Spleen (tissue), 7 donors: Measurements from ENCODE around the gene BANK1.

Experiments
- CTCF ChIP-seq, 11 experiments: fragments of 200-600 bp in 7 of 11; fragments of 450-650 bp in 4 of 11; sonication (generic) in 4 of 11; IDR thresholded peaks in 8 of 11; conservative IDR thresholded peaks in 3 of 11; 1 replicate in 7 of 11; 2 replicates in 4 of 11; pipeline versions ENCODE4 v1.4.0 to v1.8.0; 2016 to 2021; ENCODE audit warnings: antibody characterized with exemption in 11 of 11, inconsistent platforms in 4 of 11, mild to moderate bottlenecking in 1 of 11
- POLR2A ChIP-seq, 3 donors: fragments of 450-650 bp; IDR thresholded peaks; one replicate each; pipeline ENCODE4 v1.5.1; 2017; ENCODE audit warnings: antibody characterized with exemption in 3 of 3, mild to moderate bottlenecking in 1 of 3
- POLR2AphosphoS5 ChIP-seq, 3 donors: sonication (generic); formaldehyde crosslinking; IDR thresholded peaks; one replicate each; pipeline ENCODE4 v1.5.1; 2017; ENCODE audit warnings: antibody characterized with exemption in 3 of 3
- donor health status: DM: no; HTN: no; CAD: no; lungs with moderate emphysema.
- donor health status: DM: no; HTN: no; CAD: no.
- donor health status: DM: no; HTN: no; CAD: no.

- TF ChIP-seq CTCF (IDR thresholded peaks at IDR 0.05 in 8 of 11, conservative IDR thresholded peaks at IDR 0.05 in 3 of 11) (no peak), POLR2A (IDR thresholded peaks at IDR 0.05) (no peak), POLR2AphosphoS5 (IDR thresholded peaks at IDR 0.05) (no peak)
Measured at GRCh38 chr4:101795704-101796103, 5.2 kb downstream of the BANK1 start.
